Activated CD4-positive, alpha-beta T cell treated with anti-CD3 and anti-CD28 coated beads for 24 hours (primary cell): Measurements from ENCODE around the gene SFXN2.
"Not testable (repeated sequence)": the region's sequence is repeated elsewhere in the genome, so short reads cannot be mapped to it uniquely, and the experiment has no call there.

Experiments
- DNase-seq, 2 donors: peaks; one replicate each; pipeline ENCODE4 v3.0.0-alpha.2; 2020; ENCODE audit warnings: low read depth in 2 of 2

The SFXN2 gene, protein sequence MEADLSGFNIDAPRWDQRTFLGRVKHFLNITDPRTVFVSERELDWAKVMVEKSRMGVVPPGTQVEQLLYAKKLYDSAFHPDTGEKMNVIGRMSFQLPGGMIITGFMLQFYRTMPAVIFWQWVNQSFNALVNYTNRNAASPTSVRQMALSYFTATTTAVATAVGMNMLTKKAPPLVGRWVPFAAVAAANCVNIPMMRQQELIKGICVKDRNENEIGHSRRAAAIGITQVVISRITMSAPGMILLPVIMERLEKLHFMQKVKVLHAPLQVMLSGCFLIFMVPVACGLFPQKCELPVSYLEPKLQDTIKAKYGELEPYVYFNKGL

GRCh38 chr10:102714621-102715455 is at the start of gene SFXN2:
Gene SFXN2, plus strand, starts transcription at chr10:102714636. Its CDS starts 12,001 bp downstream, at chr10:102726637.
- DNase-seq, result peak; percentile 22 to 42

DNA sequence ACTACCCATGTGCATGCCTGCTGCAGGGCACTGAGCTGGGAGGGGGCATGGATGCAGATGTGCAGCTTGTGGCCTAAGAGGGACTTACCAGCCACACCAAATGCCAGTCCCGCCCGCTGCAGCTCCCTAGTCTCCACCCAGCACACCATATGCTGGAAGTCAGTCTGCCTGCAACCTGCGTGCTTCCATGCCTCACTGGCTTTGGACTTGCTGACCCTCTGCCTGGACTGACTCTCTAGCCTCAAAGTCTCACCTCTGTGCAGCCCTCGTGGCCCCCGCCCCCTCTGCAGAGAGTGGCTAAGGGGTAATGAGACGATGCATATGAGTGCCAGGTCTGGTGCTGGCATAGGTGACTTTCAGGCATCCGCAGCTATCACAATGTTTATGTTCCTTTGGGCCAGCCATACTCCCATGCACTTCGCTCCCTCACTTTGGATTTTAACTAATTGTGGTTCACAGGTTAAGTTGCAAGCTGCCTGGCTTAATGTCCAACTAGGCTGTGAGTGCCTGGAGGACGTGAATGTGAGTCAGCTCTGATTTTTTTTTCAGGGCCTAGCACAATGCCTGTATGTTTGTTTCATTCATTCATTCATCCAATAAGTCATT is 48.4 kb upstream of the SFXN2 start:
- DNase-seq, result no peak

GRCh38 chr10:102667411-102667810 is 47.0 kb upstream of the SFXN2 start:
- DNase-seq, result not testable (repeated sequence)

DNA sequence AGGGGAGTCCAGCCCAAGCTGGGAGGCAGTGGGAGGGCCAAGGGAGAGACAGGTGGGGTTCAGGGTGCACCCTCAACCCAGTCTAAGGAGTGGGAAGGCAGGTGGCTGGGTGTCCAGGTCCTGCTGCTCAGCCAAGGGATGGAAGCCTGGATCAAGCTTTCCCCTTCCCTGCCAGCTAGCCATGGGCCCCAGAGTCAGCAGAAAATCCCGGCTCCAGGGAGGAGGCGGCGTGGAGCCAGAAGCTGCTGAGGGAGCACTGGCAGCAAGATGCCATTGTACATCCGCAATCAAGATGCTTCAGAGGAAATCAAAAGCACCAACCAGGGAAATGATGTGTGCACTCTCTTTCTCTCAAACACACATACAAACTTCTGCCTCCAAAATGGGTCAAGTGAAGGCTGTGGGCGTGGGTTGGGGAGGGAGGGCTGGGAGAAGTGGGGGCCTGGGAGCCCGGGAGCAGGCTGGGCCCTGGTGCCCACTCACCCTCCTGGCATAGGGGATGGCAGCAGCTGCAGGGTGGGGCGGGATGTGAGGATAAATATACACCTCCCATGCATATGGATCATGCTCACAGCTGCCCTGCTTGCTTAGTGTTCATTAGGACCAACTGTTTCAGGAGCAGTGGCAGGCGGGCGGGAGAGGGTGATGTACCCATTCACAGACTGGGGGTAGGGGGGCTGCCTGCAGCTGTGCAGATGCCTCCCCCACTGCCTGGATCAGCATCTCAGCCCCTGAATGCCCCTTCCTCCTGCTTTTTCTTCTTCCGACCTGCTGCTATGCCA is 45.9 kb upstream of the SFXN2 start:
- no peak for DNase-seq

DNA sequence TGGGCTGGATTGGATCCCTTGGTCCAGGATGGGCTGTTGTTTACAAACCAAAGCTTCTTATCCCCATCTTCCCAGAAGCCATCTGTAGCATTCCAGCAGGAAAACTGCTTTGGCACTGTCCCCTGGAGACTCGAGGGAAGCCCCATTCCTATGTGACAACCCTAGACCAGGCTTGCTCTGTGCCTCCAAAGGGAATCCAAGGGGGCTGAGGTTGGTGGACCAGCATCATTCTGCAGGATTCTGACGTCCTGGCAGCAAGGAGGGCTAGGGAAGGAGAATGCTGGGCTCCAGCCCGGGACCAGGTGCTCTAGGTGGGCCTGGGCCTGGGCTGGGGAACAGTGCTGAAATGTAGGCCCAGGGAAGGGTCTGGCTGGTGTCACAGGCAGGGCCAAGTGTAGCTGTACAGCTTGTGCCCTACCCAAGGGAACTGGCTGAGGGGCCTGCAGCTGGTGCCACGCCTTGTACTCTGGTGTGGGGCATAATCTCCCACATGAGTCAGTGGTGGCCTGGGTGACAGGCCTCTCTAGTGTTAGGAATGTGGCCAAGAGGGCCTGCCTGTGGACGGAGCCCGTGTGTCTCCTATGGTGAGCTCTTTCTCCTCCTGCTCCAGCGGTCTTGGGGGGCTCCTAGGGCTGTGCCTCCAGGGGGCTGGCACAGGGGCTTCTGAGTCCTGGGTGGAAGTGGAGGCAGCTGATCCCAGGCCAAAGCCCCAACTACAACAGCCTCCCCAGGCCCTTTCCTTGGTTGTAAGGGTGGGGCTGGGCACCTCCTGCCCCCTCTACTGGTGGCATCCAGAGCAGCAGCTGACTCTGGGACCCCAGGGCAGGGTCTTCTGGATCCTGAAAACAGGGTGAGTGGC is 45.0 kb upstream of the SFXN2 start:
- no peak for DNase-seq

DNA sequence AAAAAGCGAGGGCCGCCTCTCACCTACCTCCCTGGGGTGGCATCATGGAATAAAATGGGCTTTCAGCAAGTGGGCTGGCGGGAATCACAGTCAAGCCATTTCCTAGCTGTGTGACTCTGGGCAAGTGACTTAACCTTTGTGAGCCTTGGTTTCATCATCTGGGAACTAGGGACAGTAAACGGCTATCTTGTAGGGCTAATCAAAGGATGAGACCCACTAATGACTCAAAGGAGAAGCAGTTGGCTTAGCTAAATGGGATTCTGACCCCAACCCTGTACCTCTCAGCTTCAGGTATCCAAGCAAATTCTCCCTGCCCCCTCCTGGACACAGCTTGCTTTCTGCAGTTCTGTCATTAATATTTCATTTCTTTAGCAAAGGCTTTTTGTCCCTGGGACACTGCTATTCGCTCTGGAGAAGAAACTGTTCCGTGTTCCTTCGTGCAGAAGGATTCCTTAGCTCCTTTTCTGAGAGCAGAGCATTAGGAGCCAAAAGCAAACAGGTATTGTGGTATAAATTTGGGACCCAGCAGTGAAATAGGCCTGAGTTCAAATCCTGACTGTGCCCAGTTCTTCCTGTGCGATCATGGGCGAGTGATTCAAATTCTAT is 44.3 kb upstream of the SFXN2 start:
- DNase-seq, result no peak

- DNase-seq, result no peak
Measured at GRCh38 chr10:102670871-102671434, 43.5 kb upstream of the SFXN2 start.

DNA sequence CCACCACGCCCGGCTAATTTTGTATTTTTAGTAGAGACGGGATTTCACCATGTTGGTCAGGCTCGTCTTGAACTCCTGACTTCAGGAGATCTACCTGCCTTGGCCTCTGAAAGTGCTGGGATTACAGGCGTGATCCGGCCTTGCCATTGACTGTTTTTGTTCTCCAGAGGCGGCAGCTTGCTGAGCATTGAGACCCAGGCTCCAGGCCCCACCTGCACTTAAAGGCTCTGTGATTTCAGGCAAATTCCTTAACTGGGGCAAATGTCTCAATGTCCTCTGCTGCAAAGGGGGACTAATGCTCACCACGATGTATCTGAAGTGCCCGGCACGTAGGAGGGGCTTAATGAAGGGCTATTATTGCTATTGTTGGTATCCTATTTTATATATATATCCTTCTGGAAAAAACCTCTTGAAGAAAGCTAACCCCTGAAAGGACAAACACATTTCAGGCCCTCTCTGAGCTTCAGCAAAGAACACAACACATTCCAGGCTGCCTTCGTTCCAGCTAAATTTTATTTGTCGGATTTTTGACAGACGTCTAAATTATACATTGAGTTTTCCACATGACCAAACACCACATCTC is 41.1 kb upstream of the SFXN2 start:
- no peak for DNase-seq

- DNase-seq, result peak; percentile 30 to 50
Measured at GRCh38 chr10:102673819-102674511, 40.5 kb upstream of the SFXN2 start.

GRCh38 chr10:102674566-102674965 is 39.9 kb upstream of the SFXN2 start:
- DNase-seq, result no peak

GRCh38 chr10:102675011-102675665 is 39.3 kb upstream of the SFXN2 start:
- no peak for DNase-seq

GRCh38 chr10:102675666-102676533 is 38.5 kb upstream of the SFXN2 start:
- no peak for DNase-seq

GRCh38 chr10:102676534-102677315 is 37.7 kb upstream of the SFXN2 start:
- no peak for DNase-seq

DNA sequence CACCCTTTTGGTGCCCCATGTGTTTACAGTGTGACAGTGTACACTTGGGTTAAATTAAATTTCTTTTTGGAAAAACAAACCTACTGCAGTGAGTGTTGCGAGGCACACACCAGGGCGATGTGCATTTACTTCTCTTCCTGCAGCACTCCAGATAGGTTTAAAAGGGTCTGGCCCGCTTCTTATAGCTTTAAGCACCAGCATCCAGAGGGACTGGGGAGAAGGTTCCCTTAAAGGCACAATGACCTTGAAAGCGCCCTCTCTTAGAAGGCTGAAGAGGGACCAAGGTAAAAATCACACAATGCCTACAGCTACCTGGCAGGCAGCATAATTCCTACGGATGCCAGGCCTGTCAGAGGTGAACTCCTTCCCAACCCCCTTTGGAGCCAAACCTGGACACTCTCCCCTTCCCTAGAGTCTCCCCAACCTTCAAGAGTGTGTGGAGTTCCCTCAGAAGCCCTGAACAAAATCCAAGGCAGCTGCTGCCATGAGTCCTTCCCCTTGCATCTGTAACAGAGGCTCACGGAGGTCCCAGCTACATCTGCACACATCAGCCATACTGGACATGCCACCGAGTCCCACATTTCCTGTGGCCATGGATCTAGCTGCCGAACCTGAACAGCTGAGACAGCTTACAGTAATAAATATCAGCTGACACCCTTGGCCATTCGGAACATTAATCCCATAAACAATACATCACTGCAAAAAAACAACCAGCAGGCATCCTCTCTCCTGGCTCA is 36.9 kb upstream of the SFXN2 start:
- DNase-seq, result no peak

GRCh38 chr10:102678068-102678400 is 36.4 kb upstream of the SFXN2 start:
- DNase-seq, result no peak

DNA sequence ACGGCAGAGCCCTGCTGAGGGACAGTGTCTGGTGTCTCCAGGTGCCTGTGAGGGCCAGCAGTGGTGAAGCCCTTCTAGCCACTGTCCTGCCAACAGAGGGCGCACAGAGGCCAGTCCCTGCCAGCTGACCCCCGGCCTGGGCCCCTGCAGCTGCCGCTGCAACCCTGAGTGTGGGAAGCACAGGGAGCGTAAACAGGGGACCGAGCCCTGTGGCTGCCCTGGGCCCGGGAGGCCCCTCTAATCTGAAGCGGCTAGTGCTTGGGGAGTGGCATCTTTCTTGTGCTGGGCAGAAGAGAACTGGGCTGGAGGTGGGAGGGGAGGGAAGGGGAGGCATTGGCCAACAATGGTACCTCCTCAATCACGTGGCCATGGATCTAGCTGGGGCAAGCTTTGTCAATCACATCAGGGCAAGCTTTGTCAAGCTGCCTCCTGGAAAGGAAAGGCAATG is 35.6 kb upstream of the SFXN2 start:
- no peak for DNase-seq
